T1000 (cell line): ENCODE measurements around the gene HYAL2.
A peak's percentile ranks its signal among the peaks of the same experiment; 100 is the strongest.

Source experiments
- DNase-seq: peaks from one replicate; lab custom pipeline; 2025; ENCODE audit warnings: mixed read lengths; lab: John Stamatoyannopoulos, UW

Gene HYAL2

DNA sequence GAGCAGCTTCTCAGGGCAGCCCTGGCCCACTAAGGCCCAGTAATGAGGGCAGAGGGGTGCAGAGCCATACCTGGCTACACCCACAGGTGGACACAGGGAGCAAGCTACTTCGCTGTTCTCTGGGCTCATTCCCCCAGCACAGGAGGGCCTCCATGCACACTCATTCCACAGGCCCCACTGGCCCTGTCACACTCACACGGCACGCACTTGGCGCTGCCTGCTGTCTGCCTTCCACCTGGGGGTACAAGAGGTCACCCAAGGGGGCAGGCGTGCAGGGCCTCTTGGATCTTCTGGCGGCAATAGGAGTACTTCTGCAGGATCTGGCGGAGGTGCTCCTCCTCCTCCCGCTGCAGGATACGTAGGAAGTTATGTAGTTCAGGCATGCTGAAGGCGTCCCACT lies 7.8 kb upstream of the HYAL2 start:
- no peak for DNase-seq

DNA sequence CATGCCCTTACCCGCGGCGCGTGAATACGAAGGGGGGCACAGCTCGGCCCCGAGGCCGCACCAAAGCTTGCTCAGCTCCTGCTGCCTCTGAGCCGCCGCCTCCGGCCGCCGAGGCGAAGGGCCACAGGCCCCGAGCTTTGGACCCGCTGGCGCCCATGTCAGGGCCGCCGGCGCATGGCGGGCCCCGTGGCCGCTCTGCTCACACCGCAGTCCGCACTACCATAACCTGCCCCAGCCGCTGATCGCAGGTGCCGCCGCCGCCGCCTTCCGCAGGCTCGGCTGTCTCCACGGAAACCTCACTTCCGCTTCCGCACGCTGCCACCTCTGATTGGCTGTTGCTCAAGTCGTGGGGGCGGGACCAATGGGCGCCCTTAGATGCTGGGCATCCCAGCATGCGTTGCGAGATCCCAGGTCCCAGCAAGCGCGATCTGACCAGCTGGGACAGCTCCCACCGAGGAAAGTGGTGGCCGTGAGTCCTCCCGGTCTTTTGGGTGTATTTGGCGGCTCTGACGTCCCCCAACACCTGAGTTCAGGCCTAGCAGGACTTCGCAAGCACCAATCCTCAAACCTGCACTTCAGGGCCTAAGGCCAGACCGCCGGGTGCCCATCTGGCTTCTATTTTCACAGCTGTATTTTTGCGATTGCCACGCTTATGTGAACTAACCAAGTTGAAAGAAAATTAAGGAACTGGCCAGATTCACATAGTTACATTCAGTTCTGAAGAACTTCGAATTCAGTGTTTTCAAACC lies 5.6 kb upstream of the HYAL2 start, which contains the start of gene TUSC2:
TSS of gene TUSC2 (minus strand) at position 281 of the 749 bp plus-strand sequence. CDS start at position 157, 124 bp downstream.
- peak; percentile 94 for DNase-seq

DNA sequence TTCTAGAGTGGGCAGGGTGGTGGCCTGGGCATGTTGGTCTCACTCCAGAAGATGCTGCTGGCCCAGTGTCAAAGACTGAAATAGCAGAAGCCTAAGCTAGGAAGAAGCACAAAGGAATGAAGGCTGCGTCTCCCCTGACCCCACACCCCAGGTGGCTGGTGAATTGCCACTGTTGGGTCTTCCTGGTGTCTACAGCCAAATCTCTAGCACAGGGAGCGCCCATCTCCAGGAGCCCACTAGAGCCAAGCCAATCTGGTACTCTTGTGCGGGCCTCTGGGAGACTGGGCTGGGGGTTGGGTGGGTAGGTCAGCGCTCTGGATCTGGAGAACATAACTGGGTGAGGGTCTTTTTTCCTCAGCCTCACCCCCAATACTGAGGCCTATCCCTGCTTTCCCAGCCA lies 4.6 kb upstream of the HYAL2 start:
- DNase-seq: no peak

DNA sequence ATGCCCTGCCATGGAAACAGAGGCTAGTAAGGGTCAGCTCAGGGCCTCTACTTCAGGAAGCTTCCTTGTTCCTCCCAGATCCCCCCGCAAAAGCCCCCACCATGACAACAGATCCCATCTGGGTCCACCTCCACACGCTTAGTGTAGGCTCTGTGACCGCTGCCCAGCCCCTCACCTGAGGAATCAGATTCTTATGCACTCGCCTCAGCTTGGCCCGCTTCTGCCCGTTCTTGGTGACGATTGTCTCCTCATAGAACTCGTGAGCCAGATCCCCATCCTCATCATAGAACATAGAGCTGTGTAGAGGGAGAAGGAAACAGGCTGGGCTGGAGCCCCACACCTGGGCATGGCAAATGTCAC lies 3.6 kb upstream of the HYAL2 start:
- no peak for DNase-seq

DNA sequence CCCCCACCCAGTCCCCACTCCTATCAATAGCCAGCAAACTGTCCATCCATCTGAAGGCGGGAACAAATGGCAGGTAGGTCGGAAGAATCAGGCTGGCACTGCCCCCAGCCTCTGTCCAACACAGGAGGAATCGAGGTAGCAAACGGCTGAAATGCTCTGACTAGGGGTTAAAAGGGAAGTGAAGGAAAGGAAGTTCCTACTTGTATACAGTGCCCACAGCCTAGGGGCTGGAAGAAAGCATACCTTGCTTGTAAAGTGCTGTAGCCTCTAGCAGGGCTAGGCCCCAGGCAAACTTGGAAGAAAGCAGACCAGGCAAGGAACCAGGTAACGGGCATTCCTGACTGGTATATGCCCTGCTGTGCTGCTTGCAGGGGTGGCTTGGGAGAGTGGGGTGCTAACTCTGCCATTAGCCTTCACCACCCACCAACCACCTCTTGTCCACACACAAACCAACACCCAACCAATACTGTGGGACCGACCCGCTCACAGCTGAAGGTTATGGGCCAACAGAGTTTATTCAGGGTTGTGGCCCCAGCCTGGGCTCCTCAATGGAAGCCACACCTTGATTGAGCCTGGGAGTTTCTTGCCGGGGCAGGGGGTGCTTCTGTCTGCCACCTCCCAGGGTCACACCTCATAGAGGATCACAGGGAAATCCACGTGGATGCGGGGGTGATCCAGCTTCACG lies 3.1 kb upstream of the HYAL2 start:
- no peak for DNase-seq

DNA sequence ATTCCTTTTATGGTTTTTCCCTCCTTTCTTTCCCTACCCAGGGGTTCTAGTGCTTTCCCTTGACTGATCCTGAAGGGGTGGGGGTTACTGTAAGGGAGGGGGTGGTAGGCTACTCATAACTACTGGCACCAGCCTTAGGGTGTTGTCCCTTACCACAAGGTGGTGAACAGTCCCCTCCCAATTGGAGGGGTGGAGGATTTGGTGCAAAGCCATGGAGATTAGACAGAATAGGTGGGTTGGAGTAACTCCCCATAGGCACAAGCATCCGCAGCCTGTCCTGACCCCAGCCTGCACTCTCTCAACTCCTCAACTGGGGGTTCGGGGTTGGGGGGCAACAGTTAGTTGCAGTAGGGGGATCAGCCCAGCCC lies 2.6 kb upstream of the HYAL2 start:
- no peak for DNase-seq

DNA sequence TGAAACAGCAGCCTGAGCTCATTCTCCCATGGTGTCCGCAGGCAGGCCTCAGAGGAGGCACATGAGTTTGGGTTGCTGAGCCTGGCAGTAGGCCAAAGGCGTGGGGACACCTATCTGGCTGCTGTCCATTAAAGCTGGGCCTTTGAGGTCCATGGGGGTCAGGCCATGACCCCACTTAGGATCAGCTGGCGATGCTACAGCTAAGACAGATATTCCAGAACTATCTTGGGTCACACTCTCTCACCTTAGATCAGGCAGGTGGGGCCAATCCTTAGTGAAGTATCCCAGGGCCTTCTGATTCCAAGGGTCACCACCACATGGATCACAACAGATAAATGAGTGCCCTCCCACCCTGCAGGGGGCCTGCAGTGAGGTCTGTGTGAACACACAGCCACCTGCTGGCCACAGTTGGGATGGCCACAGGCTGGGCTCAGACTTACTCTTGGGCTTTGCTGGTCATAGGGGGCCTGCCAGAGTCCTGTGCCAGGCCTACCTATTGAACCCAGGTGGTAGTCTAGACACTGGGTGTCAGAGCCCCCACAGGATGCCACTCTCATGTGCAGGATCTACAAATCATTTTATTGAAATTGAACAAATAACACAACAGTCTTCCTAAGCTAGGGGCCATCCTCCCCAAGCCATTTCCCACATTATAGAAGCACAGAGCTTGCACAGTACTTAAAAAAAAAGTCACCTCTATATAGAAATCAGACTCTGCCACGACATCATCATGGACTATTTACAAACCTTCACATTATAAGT lies 2.0 kb upstream of the HYAL2 start:
- DNase-seq: peak; percentile 47

DNA sequence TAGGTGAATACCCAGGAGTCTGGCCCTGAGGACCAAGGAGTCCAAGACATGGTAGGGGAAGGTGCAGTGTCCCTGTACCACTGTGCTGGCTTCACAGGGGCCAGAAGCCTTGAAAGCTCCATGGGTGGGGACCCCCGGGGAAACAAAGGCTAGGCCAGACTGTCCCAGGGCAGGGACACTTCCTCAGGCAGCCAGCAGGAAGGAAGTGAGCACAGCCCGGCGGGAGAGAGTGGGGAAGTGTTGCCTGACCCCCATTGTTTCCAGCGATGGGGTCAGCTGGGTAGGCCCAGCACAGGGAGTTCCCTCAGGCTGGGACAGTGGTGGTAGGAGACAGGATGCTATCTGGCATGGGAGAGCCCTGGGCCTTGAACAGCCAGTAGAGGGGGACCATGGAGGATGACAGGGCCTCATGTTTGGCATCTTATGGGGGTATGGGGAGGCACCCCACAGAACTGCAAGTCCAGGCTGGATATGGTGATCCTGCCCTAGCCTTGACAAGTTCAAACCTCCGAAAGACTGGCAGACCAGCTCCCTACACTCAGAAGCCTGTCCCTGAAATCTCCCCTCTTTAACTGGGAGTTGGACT lies 1.2 kb upstream of the HYAL2 start:
- no peak for DNase-seq

DNA sequence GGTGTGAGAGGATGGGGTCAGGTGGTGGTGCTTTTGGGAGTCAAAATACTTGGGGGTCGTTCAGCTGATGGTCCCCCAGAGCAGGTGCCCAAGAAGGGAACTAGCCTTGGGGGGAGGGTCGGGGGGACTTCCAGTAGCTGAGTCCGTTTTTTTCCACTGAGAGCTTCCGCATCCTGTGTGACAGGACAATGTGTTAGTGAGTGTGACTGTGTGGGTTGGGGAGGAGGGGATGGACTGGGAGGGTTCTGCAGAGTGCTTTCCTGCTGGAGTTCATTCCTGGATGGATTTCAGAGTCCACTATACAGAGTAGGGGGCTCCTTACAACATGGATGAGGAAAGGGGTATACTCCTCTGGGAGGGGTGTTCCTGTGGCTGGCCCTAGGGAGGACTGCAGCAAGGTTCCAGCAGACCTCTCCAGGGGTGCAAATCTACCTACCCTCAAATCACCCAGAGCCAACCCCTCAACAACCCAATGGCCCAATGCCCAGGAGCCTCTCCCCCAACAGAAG lies 601 bp upstream of the HYAL2 start:
- no peak for DNase-seq

DNA sequence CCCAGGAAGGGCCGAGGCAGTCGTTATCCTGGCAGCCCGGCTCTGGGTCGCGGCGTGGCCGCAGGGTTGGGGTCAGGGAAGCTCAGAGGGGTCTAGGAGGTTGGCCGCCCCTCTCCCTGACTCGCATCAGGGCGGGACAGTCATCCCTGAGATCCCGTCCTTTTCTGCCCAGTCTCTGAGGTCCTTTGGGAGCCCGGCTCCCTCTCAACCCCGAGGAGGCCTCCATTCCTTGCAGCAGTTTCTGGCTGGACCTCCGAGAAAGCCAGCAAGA lies 495 bp downstream of the HYAL2 start:
- DNase-seq: no peak

DNA sequence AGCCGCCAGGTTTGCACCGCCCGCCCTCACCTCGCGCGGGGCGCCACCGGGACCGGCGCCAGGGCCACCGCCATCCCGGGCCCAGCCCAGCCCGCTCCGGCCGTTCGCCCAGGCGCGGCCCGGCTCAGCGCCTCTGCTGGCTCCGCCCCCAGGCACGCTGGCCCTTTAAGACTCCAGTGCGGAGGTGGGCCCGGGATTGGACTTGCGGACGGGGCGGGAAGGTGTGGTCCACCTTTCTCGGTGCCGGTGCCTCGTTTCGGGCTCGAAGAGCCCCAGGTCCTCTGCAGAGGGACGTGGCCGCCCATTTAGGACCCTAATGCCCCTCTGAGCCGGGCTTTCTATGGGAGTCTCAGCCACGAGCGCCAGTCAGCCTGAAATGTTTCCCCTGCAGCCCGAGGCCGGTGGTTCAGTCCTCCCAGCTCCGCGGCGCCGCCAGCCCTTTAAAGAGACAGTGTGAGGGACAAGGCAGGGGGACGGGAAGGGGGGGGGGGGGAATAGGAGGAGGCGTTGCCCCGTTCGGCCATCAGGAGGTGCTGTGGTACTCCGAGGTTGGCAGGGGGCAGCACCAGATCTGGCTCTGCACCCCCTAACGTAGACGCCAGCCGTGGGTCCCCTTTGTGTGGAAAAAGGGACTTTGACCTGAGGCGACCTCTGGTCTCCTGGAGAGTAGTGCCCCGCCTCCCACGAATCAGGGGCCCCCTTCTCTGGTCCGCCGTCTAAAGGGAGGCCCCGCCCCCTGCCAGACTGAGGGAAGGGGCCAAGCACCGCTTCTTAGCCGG lies 1.0 kb downstream of the HYAL2 start:
- peak; percentile 87 for DNase-seq

DNA sequence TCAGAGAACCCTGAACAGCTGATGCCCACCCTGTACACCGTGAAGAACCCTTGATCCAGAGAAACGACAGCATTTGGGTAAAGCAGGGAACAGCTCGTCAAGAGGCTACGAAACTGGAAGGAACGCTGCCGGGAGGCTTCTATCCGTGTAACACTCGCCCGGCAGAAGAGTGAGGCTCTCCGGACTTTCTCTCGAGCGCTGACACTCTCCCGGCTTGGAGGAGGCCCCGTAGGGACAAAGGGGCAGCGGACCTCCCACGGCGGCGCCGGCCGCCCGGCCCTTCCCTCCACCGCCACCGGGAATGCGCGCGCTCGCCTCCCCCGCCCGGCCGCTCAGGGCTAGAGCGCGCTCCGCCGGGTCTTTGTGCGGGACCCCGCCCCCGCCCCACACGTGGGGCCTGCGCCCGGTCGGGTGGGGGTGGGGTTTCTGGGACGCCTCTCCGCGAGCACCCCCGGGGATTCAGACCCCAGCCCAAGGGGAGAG lies 1.7 kb downstream of the HYAL2 start:
- peak; percentile 73 for DNase-seq

DNA sequence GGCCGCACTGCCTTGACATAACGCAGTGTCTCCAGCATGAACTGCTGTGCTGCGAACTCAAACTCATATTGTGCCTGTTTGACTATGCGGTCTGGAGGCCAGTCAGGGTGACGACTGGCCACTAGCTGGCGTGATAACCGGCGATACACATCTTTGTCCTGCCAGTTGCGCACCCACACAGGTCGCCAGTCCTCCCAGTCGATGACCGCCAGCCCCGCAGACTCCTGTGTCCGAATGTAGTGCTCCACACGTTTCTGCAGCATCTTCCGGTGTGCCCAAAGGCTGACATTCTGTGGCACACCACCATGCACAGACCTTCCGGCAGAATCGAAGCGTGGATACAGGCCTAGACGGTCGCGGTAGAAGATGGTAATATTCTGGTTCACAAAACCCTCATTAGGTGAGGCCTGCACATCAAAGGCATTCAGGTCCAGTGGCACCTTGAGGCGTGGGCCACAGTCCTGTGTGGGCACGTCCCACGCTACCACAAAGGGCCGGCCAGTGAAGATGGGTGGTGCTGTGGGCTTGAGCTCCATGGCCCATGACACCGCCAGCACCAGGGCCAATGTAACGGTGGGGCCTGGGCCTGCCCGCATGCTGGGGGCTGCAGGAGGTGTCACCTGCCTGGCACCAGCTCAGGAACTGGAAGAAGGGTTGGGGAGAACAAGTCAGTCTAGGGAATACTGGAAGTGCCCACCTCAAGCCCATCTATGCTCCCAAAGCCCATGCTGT lies 2.5 kb downstream of the HYAL2 start:
- DNase-seq: no peak

DNA sequence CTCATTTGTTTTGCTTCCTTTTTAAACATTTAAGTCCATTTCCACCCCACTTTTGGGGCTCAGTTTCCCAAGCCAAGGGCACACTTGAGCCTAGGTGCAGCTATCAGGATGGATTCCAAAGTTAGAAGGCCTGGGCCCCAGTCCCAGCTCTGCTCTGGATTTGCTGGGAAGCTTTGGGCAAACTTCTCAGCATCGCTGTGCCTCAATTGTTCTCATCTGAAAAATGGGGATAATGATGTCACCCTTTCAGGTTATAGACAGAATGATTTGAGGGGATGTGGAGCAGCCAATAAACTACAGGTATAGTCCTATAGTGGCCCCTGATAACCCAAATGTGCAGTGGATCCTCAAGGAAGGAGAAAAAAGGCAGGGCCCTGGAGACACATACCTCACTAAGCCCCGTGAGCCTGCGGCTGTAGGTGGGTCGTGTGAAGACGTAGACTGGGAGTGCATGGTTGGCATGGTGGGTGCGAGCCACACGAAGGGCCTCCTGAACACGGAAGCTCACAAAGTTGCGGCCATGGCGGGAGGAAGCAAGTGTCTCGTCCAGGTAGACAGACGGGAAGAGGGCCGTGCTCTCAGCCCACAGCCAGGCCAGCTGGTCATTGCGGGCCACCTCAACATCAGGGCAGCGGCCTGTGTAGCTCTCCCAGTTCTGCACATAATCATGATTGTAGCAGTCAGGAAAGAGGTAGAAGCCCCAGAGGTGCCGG lies 3.2 kb downstream of the HYAL2 start:
- no peak for DNase-seq

DNA sequence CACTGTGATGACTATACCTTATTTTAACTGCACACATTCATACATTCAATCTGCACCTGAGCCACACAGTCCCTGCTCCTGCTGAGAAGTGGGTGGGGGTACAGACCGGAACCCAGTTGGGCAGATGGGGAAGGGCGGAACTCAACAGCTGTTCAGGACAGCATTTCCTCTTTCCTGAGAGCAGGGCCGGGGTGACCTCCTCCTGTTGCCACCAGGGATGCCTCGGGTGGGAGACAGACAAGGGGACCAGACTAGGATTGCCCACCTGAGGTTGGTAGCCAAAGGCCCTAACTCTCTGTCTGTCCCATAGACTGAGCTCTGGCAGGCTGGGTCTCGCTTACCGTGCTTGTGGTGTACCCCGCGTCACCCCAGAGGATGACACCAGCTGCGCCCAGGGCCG lies 3.9 kb downstream of the HYAL2 start:
- DNase-seq: no peak

DNA sequence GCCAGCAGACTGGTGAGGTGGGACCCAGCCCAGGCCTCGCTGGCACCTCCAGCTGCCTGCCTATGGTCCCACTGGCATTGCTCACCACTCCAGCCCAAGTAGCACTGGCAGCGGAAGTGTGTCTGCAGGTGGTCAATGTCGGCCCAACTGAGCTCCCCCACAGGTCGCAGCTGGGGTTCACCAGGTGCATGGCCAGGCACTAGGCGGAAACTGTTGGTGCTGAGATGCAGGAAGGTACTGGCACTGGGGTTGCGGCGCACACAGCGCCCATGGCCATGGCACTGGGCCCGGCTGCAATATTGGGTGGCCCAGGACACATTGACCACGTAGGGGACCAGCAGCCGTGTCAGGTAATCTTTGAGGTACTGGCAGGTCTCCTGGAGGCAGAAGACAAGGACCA lies 4.4 kb downstream of the HYAL2 start:
- no peak for DNase-seq

DNA sequence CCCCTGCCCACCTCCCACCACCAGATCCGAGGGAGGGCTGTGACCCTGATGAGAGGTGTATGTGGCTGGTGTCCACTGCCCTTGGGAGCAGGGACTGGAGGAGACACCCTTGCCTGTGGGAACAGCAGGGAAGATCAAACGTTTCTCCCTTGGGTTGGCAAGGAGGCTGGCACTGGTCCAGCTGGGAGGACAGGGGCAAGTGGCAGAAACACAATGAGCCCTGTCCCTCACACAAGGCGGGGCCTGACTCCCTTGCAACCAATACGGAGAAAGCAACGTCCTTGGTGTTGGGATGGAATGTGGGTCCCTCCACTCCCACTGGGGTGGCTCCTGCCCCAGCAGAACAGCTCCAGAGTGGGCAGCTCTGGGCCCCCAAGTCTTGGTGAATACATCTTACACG lies 5.2 kb downstream of the HYAL2 start:
- no peak for DNase-seq

DNA sequence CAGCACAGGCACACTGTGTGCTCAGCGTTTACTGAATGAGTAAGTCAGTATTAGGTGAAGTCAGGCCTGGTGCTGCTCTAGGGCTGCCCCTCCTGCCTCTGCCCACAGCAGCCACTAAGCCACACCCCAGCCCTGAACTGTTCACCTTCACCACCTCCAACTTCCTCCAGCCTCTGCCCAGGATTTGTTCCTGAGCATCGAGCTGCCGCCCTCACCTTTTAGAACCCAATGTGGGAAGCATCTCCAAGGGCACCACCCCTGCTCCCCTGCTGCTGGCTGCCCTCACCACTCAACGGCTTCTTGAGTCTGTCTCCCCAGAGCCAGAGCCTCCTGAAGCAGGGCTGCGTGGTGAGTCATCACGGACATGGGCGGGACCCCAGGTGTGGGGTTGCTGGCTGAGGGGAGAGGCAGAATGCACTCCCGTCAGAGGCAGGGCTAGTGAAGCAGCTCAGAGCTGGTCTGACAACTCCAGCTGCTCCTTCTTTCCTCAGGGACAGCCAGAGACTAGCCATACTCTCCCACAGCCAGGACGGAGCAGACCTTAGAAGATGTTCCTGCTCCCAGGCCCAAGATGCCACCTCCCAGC lies 5.8 kb downstream of the HYAL2 start:
- DNase-seq: peak; percentile 38

DNA sequence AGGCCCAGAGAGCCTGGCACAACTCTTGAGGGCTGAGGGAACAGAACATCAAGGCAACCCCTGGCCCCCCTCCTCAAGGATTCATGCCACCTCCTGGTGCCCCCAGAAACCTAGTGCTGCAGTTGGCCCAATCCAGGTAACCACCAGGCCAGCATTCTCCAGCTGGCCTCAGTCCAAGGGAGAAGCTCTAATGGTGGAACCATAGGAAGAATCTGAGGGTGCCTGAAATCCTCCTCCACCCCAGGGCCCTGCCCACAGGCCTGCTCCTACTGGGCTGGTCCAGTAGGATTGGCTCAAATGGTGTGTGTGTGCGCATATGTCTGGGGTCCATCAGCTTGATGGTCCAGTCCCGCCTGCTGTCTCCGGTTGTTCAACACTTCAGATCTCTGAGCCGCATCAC lies 7.7 kb downstream of the HYAL2 start:
- DNase-seq: no peak

DNA sequence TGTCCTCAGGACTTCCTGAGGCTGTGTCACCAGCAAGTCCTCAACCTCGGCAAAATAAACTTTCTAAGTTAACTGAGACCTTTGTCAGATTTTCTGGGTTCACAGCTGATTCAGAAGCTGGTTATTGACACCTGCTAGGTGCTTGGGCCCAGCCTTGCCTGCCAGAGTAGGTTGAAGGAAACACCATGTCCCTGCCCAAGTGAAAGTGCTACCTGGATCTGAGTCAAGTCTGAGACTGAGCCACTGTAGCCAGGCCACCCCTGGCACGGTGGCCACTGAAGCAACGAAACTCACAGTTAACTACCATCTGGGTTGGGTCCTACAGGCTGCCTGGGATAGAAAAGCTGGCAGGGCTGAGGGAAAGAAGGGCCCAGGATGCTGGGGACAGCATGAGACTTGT lies 8.2 kb downstream of the HYAL2 start:
- DNase-seq: no peak
